Ovary (tissue), 9 donors: ENCODE measurements around the gene NLN. TPM values are rescaled to one million over a fixed set of nuclear protein-coding genes. Genes with fewer than 3 reads are reported as not detected.
A peak's percentile ranks its signal among the peaks of the same experiment; 100 is the strongest.

ENCODE experiments used
- DNase-seq, 5 donors: peaks; one replicate each; pipeline ENCODE4 v3.0.0-alpha.2; 2019 to 2020
- H3K27ac ChIP-seq, 2 donors: fragments of 200-600 bp; one replicate each; pipeline versions ENCODE4 v1.5.1 to v1.8.0; 2019 to 2022
- H3K27me3 ChIP-seq: fragments of 200-600 bp; one replicate; pipeline ENCODE4 v1.8.0; 2022
- H3K36me3 ChIP-seq: fragments of 200-600 bp; sonication (generic); one replicate; pipeline ENCODE4 v1.5.1; 2019
- H3K4me1 ChIP-seq: one replicate; pipeline ENCODE4 v1.8.1; 2013; ENCODE audit warnings: mild to moderate bottlenecking, moderate library complexity; ENCODE audit not compliant: insufficient read depth
- H3K4me3 ChIP-seq: fragments of 200-600 bp; sonication (generic); one replicate; pipeline ENCODE4 v1.5.1; 2017
- H3K9me3 ChIP-seq, 2 donors: fragments of 200-600 bp in 1 of 2; sonication (generic) in 1 of 2; one replicate each; pipeline versions ENCODE4 v1.5.1 to v1.8.1; 2013 to 2019; ENCODE audit warnings: mild to moderate bottlenecking in 1 of 2, moderate library complexity in 1 of 2
- EP300 ChIP-seq: sonication (generic); formaldehyde crosslinking; IDR thresholded peaks from one replicate; pipeline ENCODE4 v1.6.1; 2017; ENCODE audit warnings: antibody characterized with exemption
- POLR2A ChIP-seq: fragments of 450-650 bp; IDR thresholded peaks from one replicate; pipeline ENCODE4 v1.6.1; 2017; ENCODE audit warnings: antibody characterized with exemption, mild to moderate bottlenecking, moderate library complexity
- WGBS, 3 donors: extraction: QIAGEN DNeasy Blood & Tissue Kit in 1 of 3; methylation state at CpG; one replicate each; pipeline versions ENCODE4 v1.1.5 to v1.1.7; 2013 to 2017; 5-methylcytosine and 5-hydroxymethylcytosine counted together
- intact Hi-C, 4 donors: fragments of 100-400 bp; cut with DNase I; formaldehyde crosslinking; loops; one replicate each; pipeline versions ENCODE4 v1.11.0 to v1.15.1; 2022 to 2023
- polyA plus RNA-seq, 2 donors: library from polyadenylated mRNA; stranded (reverse); fragments of 200-250 nt in 1 of 2; fragments of 350-450 nt in 1 of 2; fragmentation: Illumina TruSeq in 1 of 2; extraction: RNeasy Lipid Tissue Mini Kit (QIAGEN cat#74804) in 1 of 2; gene quantifications; one replicate each; pipeline ENCODE4 v1.2.3, GENCODE V29; 2013 to 2014
- total RNA-seq, 7 donors: library from RNA; depleted of rRNA in 2 of 7; stranded (reverse); fragments of >200 nt in 2 of 7; fragmentation: NEBNext Ultra II Directional in 3 of 7; extraction: Animal tissue kit (Norgen Biotek cat#: 25700) in 3 of 7; gene quantifications; one replicate each; pipeline versions ENCODE4 v1.1.0 to v1.2.4, GENCODE V29; 2016 to 2023
- TF ChIP-seq, protein P1 (sequence below), 3 donors: fragments of 450-650 bp in 2 of 3; fragments of 200-600 bp in 1 of 3; IDR thresholded peaks; one replicate each; pipeline versions ENCODE4 v1.5.1 to v1.8.0; 2016 to 2022; ENCODE audit warnings: antibody characterized with exemption in 3 of 3, mild to moderate bottlenecking in 1 of 3
- donor health status: DM: no; HTN: no; CAD: no; lungs with moderate emphysema.
- donor health status: DM: no; HTN: no; CAD: no.
- donor health status: Bipolar disorder and iron deficiency.
- donor health status: DM: yes; HTN: yes; CAD: no.
- donor health status: DM: no; HTN: no; CAD: no.
- donor health status: DM: yes; HTN: yes; CAD: no.

NLN gene
- total and polyA plus RNA-seq, 9 donors, result 2.3 to 16.3 (median 8.2) TPM

DNA sequence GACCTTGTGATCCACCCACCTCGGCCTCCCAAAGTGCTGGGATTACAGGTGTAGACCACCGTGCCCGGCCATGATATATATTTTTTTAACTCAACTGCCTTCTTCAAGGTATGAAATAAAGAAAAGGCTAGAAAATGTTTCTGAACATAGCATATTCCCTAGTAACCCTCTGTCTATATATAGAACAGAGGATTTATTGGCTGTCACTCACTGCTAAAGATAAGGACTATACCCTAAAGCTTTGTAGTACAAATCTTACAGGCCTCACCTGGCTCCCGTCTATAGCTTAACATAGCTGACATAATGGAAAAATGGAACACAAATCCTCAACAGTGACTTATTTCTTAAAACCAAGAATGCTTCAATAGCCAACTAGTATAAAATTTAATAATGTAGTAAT, 14.3 kb upstream of the NLN start:
- DNase-seq, result no peak
- H3K4me1 ChIP-seq, result no peaks in the 10 kb centered on the region
- H3K27me3 ChIP-seq, result no peaks in the 10 kb centered on the region
- intact Hi-C loops, result no loop called here
- H3K27ac ChIP-seq, result no peak overlapping the region
- no peaks in the 10 kb centered on the region for H3K36me3 ChIP-seq
- TF ChIP-seq EP300 (no peak), POLR2A (no peak)
- TF ChIP-seq, protein P1, sequence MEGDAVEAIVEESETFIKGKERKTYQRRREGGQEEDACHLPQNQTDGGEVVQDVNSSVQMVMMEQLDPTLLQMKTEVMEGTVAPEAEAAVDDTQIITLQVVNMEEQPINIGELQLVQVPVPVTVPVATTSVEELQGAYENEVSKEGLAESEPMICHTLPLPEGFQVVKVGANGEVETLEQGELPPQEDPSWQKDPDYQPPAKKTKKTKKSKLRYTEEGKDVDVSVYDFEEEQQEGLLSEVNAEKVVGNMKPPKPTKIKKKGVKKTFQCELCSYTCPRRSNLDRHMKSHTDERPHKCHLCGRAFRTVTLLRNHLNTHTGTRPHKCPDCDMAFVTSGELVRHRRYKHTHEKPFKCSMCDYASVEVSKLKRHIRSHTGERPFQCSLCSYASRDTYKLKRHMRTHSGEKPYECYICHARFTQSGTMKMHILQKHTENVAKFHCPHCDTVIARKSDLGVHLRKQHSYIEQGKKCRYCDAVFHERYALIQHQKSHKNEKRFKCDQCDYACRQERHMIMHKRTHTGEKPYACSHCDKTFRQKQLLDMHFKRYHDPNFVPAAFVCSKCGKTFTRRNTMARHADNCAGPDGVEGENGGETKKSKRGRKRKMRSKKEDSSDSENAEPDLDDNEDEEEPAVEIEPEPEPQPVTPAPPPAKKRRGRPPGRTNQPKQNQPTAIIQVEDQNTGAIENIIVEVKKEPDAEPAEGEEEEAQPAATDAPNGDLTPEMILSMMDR (IDR thresholded peaks at IDR 0.05), result no peak
- H3K9me3 ChIP-seq, result no peaks in the 10 kb centered on the region
- 93 to 97% (median 97%) methylated on average over 4 of the region's 4 CpGs for WGBS, 3 donors
- no peak overlapping the region for H3K4me3 ChIP-seq

DNA sequence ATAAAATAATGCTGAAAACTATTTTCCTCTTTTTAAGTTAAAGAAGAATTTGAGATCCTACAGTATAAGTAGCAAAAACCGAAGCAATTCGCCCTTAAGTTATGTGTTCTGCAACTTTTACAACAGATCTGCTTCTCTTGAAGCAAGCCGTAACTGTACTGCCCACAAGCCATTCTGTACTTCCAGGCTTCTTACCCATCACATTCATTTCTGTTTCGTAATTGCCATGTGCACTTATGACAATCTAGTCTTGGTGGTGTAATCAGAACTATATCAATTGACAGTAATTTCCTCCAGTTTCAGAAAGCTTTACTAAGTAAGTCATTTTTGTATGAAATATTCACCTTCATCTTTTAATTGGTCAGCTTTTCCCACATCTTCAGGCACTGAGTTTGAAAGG, 13.9 kb upstream of the NLN start:
- Histone ChIP-seq H3K36me3 (no peaks in the 10 kb centered on the region), H3K4me3 (no peak overlapping the region), H3K27ac (no peak overlapping the region), H3K9me3 (no peaks in the 10 kb centered on the region), H3K4me1 (no peaks in the 10 kb centered on the region), H3K27me3 (no peaks in the 10 kb centered on the region)
- 95 to 96% (median 96%) methylated on average over 4 of the region's 4 CpGs for WGBS, 3 donors
- DNase-seq, result no peak
- intact Hi-C loops, result no loop called here
- TF ChIP-seq EP300, result no peak

GRCh38 chr5:65718576-65719310, 3.3 kb upstream of the NLN start:
- peaks cover 1% of the 10 kb centered on the region for H3K4me1 ChIP-seq
- H3K4me3 ChIP-seq, result no peak overlapping the region
- intact Hi-C loops, result no loop called here
- H3K9me3 ChIP-seq, result no peaks in the 10 kb centered on the region
- no peaks in the 10 kb centered on the region for H3K27me3 ChIP-seq
- H3K36me3 ChIP-seq, result no peaks in the 10 kb centered on the region
- TF ChIP-seq POLR2A, result no peak
- TF ChIP-seq EP300, result no peak
- TF ChIP-seq, protein P1 (IDR thresholded peaks at IDR 0.05), result no peak
- no peak overlapping the region for H3K27ac ChIP-seq
- no peak for DNase-seq

DNA sequence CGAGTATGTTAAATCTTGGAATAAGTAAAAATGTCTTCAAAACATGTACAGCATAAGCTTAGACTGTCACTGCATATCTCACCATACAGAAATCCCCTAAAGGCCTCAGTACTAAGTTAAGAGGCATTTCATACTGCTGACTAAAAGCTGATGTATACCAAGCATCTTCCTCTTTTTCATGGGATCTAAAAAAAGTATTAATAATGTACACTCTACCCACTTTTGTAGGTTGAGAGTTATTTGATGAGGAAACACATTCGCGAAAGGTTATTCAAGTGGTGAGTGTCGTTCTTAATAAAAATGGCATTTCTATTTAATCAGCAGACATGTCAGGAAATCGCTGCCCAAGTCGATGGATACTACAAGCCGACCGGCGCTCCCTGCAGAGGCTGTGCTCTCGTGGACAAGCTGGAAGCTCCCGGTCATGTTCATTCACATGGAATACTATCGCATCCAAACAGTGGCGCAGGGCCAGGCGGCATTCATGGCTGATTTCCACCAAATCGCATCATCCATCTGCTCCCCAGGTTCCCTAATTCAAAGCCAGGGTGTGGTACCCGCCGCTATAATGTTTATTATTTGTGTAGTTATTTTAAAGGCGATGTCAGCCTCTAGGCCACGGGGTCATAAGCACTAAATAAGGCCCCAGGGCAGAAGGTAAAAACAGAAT, 820 bp upstream of the NLN start:
- Histone ChIP-seq H3K4me3 (peak overlapping the region; percentile 77), H3K36me3 (no peaks in the 10 kb centered on the region), H3K4me1 (peaks cover 1% of the 10 kb centered on the region), H3K9me3 (no peaks in the 10 kb centered on the region), H3K27ac (no peak overlapping the region), H3K27me3 (no peaks in the 10 kb centered on the region)
- WGBS, 3 donors, result 3 to 4% (median 4%) methylated on average over 19 of the region's 19 CpGs
- DNase-seq, result peak; percentile 54 to 84 (median 70)
- intact Hi-C loops, result no loop called here
- TF ChIP-seq, protein P1 (IDR thresholded peaks at IDR 0.05), result no peak
- no peak for TF ChIP-seq EP300
- no peak for TF ChIP-seq POLR2A
